T-helper 2 cell treated with Interferon-gamma antibody and Interleukin-4, amounts not matched to agents 100 ng/mL and 5 ng/mL, for 36 hours (primary cell): Measurements from ENCODE around the gene RNU5D-1. TPM values are rescaled to one million over a fixed set of nuclear protein-coding genes. Genes with fewer than 3 reads are reported as not detected.

Experiments
- intact Hi-C: fragments of 100-400 bp; cut with micrococcal nuclease; formaldehyde crosslinking; loops from one replicate; pipeline ENCODE4 v1.15.1; 2023
- total RNA-seq: library from RNA; stranded (reverse); gene quantifications from 2 replicates; pipeline ENCODE4 v1.2.3, GENCODE V29; 2022

RNU5D-1 gene
- total RNA-seq, 1 donor from 2014 or later = not detected

GRCh38 chr1:44733784-44734183 lies 2.8 kb upstream of the RNU5D-1 start:
- intact Hi-C loops = loop anchor here (5.0 to 10.0 kb wide), 2 partner anchors 569 to 761 kb away; partner anchors contain the start of gene TESK2

- intact Hi-C loops = loop anchor here (5.0 to 10.0 kb wide), 2 partner anchors 569 to 761 kb away; partner anchors contain the start of gene TESK2
Measured at GRCh38 chr1:44733365-44733764, 2.4 kb upstream of the RNU5D-1 start.

- intact Hi-C loops = no loop called here
Measured at GRCh38 chr1:44724955-44725698, 5.8 kb downstream of the RNU5D-1 start.

GRCh38 chr1:44724296-44724954 lies 6.5 kb downstream of the RNU5D-1 start:
- intact Hi-C loops = no loop called here

- intact Hi-C loops = loop anchor here (2.0 kb wide), 1 partner anchor 263 kb away; the partner anchor contains the start of gene EIF2B3
Measured at GRCh38 chr1:44723496-44724295, 7.3 kb downstream of the RNU5D-1 start.

GRCh38 chr1:44723064-44723463 lies 7.9 kb downstream of the RNU5D-1 start:
- intact Hi-C loops = loop anchor here (2.0 kb wide), 1 partner anchor 264 kb away; the partner anchor contains the start of gene EIF2B3

- intact Hi-C loops = loop anchor here (1.0 to 2.0 kb wide), 2 partner anchors 10 to 265 kb away; partner anchors contain the start of genes EIF2B3 and RNU5D-1
Measured at GRCh38 chr1:44721485-44722361, 9.2 kb downstream of the RNU5D-1 start.

GRCh38 chr1:44720281-44720680 lies 10.7 kb downstream of the RNU5D-1 start:
- intact Hi-C loops = no loop called here

- intact Hi-C loops = loop anchor here (5.0 kb wide), 1 partner anchor 47 kb away; the partner anchor contains the start of genes ARMH1 and TMEM53
Measured at GRCh38 chr1:44719318-44719717, 11.7 kb downstream of the RNU5D-1 start.

GRCh38 chr1:44718091-44718490 lies 12.9 kb downstream of the RNU5D-1 start:
- intact Hi-C loops = loop anchor here (5.0 kb wide), 1 partner anchor 46 kb away; the partner anchor contains the start of genes ARMH1 and TMEM53

GRCh38 chr1:44717653-44718052 lies 13.3 kb downstream of the RNU5D-1 start:
- intact Hi-C loops = loop anchor here (5.0 kb wide), 1 partner anchor 45 kb away; the partner anchor contains the start of genes ARMH1 and TMEM53

- intact Hi-C loops = loop anchor here (5.0 kb wide), 1 partner anchor 45 kb away; the partner anchor contains the start of genes ARMH1 and TMEM53
Measured at GRCh38 chr1:44717156-44717555, 13.8 kb downstream of the RNU5D-1 start.

- intact Hi-C loops = loop anchor here (1.0 to 5.0 kb wide), 2 partner anchors 16 to 43 kb away; partner anchors contain the start of genes ARMH1, RNU5D-1 and TMEM53
Measured at GRCh38 chr1:44714944-44715571, 15.9 kb downstream of the RNU5D-1 start.

GRCh38 chr1:44714532-44714931 lies 16.4 kb downstream of the RNU5D-1 start:
- intact Hi-C loops = no loop called here

GRCh38 chr1:44713321-44713781 lies 17.6 kb downstream of the RNU5D-1 start:
- intact Hi-C loops = no loop called here

- intact Hi-C loops = no loop called here
Measured at GRCh38 chr1:44707959-44708831, 22.8 kb downstream of the RNU5D-1 start.

- intact Hi-C loops = no loop called here
Measured at GRCh38 chr1:44707112-44707881, 23.7 kb downstream of the RNU5D-1 start.

GRCh38 chr1:44705938-44706337 lies 25.0 kb downstream of the RNU5D-1 start:
- intact Hi-C loops = no loop called here
